HG02885 (cell line): ENCODE results near the gene ING2.
A peak's percentile ranks its signal among the peaks of the same experiment; 100 is the strongest.

ENCODE experiments used
- ATAC-seq: cut with Tn5 transposase; IDR thresholded peaks from one replicate; pipeline ENCODE4 v1.9.1; 2021; ENCODE audit warnings: mild to moderate bottlenecking; ENCODE audit not compliant: unreplicated experiment, poor library complexity

The ING2 gene

DNA sequence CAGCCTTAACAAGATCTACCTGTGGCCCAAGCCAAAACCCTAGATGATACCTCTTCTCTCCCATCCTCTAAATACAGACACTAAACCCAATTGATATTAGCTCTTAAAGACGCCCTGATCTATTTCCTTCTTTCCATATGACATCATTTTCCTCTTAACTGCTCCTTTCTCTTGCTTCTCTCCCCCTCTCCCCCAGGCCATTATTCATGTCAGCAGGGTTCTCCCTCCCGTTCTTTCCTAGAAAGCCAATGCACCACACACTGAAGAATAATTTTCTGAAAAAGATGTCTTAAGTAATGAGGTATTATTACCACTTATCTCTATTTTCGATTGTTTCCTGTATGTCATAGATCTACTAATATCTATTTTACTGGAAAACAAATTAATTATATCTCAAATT, 9.7 kb upstream of the ING2 start:
- no peak for ATAC-seq

DNA sequence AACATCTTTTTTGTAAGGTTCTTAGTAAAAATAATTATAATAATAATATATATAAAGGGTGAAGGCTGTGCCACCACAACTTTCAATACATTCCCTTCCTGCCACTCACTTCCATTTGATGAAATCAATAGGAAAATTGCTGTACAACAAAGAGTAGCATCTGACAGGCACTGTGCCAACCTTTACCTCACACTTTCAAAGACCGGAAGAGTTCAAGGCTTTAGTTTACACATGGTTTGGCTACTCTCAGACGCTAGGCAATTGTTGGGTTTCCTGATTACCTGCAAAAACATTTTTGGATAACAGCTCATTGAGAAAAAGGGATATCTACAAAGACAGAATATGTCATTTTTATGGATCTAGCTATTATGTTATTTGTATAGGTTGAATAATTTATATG, 5.5 kb upstream of the ING2 start:
- ATAC-seq, result no peak

DNA sequence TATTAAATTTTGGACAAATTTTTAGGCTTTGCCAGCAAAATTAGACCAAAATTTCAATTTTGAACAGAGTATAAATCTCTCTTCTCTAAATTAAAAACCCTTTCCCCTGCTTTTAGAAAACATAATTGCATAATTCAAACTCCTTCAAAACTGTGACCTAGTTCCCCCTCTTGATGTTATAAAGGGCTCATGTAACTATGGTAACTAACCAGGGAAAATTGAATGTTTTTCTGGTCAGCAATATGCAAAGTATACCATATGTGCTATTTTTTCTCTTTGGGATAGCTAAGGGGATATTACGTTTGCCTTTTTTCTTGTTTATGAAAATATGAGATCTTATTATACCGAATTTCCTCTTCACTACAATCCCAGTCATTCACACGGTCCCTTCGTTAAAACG, 5.1 kb upstream of the ING2 start:
- ATAC-seq, result no peak

DNA sequence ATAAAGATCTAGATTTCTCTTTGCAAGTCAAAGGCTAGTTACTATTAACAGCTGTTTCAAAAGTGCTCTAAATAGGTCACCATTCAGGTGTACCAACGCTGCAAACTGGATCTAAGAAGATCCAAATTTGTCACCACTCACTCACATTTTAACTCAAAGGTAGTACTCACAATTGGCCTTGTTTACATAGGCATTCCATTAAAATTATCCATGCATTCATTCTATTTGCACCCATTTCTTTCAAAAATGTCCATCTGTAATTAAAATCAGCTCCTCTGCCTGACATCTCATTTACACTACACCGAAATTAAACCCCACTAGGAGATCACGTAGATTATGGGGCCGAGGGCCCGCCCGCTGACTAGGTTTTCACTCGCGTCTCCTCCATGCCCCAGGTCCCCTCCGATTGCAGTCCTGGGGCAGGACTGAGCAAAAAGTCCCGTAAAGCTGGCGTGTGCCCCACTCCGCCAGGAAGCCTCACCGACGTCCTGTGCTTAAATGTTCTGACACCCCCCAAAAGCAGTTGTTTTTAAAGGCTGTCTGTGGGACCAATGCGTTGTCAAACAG, 1.3 kb upstream of the ING2 start:
- peak; percentile 1 for ATAC-seq

DNA sequence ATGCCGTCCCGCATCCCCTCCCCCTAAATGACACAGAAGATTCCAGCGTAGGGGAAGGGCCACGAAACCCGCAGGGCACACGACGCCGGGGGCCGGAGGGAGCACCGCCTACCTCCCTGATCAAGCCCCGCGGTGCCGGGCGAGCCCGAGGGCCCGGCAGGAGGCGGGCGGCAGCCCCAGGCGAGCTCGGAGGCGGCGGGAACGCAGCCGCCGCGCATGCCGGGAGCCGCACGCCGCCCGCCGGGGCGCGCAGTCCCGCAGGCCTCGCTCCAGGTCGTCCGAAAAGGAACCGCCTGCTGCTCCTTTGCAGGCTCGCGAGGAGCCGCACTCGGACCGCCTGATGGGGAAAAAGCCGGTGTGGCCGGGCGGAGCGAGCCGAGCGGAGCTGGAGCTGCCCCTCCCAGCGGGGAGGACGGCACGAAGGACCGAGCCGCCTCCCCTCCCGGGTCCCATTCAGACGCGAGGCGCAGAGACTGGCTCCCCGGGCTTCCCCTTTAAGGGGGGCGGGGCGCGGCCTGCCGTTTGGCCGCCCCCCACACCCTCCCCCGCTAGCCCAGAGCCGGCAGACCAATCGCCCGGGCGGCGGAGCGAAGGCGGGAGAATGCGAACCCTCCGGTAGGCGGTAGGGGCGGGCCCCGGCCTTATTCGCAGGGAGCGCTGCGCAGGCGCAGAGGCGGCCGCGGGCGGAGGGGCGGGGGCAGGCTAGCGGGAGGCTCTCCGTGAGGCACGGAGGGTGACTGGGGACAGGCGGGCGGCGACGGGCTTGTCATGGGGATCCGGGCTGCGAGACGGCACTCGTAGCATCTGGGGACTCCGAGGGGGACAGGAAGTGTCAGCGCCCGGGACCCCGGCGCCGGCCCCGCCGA, 561 bp upstream of the ING2 start:
- ATAC-seq, result peak; percentile 71

DNA sequence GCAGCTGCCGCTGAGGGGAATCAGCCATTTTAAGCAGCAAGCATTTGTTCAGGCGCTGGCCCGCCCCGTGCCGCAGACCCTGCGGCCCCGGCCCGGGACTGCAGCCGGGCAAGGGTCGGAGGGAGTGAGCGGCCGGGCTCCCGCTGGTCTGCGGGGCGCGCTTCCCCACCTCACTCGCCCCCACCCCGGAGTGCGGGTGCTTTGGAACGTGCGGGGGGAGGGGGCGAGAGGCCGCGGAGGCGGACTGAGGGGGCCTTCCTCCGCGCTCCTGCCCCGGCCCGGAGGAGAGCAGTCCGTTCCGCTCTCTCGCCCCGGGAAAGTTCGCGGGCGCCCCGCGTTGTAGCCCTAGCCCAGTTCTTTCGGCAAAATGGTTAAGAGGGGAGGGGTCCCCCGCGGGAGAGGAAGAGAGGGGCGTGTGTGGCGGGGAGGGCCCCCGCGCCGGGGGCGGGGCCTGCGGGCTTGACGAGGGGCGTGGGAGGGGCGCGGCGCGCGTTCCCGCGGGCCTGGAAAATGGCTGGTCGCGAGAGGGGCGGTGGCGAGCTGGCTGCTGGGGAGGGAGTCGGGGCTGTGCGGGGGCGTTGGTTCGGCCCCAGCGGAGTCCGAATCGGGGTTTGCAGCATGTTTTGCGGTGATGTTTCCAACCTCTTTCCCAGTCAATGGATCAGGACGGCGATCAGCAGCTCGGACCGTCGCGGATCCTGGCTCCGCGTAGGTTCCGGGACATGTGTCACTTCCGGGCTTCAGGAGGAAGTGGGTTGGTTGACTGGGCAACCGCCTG, 942 bp downstream of the ING2 start:
- ATAC-seq, result peak; percentile 47

DNA sequence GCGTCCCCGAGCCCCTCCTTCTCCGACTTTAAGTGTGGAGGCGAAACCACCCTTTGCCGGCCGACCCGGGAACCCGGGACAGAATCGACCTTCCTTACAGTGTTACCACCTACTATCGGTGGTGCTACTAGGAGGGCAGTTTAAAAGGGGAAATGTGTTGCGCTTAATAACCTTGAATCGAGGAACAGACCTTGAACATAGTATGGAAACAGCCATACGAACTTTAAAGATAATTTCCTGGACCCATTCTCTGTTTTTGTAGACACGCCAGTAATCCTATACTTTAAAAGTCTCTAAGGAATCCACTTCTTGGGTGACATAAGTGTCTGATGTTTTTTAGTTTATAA, 1.5 kb downstream of the ING2 start:
- ATAC-seq, result no peak

DNA sequence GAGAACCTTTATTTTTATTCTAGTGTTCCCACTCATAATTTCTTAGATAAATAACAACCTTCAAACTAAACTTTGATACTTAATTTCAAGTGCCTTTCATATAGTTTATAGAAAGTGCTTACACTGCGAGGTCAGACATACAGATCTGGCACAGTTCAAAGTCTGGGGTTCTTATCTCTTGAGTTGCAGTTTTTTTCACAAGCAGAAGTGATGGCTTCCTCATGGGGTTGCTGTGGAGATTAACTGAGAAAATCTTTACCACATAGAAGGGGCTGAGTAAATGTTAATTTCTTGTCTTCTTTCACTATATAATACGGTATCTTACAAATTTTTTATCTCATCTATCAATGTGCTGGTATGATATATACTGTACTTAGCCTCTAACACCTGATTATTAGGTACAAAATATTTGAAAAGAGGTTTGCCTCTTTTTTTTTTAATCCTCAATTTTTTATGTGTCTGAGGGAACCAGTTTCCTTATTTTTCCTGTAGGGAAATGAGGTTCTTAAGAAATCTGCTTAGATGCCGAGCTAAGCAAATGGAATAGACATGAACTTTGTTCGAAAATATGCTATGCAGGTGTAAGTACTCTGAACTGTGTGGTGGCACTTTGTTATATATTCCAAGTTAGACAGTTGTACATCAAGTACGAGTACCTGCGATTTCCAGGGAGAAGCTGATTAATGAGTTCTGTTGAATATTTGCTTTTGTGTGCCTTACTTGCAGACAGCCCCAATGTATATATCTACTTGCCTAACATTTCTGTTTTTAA, 3.3 kb downstream of the ING2 start:
- no peak for ATAC-seq

DNA sequence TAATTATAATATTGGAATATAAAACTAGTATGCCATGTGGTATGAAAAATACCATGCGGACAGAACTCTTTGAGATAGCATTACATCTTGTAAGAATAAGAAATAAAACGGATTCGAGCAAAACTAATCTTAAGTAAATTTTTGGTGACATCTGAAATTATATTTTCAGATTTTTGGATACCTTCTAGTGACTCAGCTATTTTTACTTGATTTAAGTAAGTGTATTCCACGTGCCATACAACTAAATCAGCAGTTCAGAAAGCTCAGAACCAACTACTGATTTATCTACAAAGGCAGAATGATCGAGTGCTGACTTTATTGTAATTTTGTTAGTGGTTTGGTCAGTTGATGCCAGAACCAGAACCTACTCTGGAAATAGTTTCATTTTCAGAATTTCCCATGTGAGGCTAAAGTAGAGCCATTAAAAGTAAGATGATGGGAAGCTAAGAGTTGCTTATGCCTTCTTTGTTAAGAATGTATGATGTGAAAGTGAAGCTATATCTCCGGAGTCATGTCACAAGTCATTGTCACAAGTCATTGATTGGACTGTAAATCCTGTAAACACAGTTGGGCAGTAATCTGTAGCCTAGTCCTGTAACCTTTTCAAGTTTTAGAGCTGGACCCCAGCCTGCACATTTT, 4.0 kb downstream of the ING2 start:
- no peak for ATAC-seq

DNA sequence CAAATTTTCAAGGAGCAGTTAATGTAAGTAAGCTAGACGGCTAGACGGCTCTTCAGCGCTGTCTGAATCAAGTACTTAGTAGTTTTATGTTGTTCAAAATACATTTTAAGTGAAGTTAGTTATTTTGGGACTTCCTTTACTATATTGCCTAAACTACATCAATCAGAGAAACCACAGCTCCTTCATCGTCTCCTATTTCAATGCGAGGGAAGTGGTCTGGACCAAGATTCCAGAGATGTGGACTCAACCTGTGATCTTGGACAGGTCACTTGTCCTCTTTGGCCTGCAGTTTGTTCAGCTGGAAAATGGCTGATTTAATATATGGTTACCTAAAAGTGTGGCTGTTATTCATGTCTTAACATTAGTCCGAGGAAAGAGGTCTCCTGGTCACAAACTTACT, 10.6 kb downstream of the ING2 start:
- no peak for ATAC-seq

DNA sequence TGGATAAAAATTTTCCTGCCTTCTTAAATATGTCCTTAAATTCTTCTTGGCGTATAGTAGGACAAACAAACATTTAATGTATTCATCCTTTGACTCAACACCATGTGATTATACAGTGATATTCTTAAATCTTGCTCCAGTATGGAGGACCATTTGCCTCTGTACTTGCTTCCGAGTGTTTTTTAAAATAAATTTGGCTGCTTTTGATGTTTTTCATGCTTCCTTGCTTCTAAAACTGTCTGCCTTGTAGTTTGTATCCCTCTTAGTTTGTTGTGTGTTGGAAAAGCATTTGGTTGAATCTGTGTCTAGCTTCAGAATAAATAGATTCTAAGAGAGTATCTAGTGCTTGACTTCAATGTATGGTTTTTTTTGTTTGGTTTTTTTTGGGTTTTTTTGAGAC, 12.3 kb downstream of the ING2 start:
- no peak for ATAC-seq

DNA sequence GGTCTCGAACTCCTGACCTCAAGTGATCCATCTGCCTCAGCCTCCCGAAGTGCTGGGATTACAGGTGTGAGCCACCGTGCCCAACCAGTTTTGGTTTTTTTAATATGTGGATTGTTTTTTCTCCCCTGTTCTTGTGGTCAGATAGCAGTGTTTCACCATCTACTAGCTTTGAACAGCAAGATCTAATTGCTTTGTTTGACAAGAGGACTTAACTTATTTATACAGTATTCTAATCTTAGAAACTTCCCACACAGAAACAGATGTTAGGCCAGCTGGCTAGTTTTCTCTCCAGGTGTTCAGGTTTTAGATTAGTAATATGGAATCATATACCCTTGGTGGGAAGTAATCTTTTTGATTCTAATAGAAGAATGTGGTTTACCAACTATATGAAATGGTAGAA, 12.9 kb downstream of the ING2 start:
- ATAC-seq, result no peak

DNA sequence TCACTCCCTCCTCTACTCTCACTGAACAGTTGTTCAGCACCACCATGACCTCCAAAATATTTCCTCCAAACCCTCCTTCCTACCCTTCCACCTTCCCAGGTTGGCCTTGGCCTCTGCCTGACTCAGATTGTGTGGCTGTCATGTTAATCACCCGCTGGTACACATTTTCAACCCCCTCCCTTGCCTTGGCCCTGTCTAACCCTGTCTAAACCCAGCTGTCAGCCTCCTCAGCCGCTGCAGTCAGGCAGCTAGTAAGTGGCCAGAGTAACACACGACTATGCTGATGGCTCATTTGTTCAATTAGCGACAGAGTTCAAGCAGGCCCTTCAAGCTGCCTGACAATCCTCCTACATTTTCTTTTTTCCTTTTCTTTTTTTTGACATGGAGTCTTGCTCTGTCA, 18.0 kb downstream of the ING2 start:
- ATAC-seq, result no peak

DNA sequence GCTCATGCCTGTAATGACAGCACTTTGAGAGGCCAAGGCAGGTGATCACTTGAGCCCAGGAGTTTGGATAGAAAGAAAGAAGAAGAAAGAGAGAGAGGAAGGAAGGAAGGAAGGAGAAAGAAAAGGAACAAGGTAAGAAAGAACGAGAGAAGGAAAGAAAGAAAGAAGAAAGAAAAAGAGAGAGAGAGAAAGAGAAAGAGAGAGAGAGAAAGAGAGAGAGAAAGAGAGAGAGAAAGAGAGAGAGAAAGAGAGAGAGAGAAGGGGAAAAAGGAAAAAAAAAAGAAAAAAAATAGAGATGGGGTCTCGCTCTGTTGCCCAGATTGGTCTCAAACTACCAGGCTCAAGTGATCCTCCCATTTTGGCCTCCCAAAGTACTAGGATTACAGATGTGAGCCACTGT, 22.5 kb downstream of the ING2 start:
- no peak for ATAC-seq

DNA sequence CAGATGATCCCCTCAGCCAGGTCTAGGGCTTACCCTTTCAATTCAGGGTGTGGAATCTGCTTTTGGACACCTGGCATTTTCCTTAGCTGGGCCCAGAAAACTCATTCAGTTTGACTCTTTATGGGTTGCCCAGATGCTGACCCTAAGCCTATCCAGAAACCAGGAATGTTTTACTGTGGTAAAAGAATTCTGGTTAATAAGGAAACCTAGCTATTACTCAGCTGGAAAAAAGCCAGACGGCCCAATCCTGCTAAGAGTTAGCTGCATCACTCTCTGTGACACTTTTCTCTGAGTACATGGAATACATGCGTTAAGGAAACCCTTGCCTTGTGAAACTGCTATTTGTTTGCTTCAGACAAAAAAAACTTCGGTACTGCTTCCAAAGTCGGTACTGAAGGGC, 28.0 kb downstream of the ING2 start:
- ATAC-seq, result no peak

DNA sequence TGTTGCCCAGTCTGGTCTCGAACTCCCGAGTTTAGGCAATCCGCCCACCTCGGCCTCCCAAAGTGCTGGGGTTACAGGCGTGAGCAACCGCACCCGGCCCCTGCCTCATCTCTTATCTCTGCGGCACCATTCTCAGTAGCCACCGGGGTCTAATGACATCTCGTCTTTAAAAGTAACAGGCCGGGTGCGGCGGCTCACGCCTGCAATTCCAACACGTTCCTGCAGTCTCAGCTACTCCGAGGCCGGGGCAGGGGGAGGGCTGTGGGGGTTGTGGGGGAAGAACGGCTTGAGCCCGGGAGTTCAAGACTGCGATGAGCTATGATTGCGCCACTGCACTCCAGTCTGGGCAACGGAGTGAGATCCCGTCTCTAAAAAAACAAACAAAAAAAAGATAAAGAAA, 28.8 kb downstream of the ING2 start:
- ATAC-seq, result no peak

DNA sequence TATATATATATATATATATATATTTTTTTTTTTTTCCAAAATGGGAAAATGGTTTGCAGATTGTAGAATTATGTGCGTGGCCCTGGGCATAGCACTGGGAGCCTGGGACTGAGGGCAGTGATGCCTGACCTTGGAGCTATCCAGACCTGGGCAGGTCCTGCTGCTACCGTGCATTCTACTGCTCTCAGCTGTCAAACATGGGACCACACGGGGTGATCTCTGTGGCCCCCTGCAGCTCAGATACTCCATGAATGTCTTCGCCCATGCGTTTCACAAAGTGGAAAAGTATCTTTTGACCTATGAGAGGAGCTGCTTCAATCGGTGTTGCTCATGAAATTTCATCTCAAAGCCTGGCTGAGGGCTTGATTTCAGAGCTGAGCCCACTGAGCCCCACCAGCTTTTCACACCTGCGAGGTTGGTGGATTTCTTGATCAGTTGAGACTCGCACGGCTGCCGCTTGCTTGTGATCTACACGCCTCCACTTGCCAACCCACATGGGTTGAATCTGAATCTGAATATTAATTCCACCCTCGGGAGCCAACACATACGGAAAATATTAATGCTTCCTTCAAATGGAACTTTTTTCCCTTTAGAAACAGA, 35.7 kb downstream of the ING2 start:
- ATAC-seq, result no peak

DNA sequence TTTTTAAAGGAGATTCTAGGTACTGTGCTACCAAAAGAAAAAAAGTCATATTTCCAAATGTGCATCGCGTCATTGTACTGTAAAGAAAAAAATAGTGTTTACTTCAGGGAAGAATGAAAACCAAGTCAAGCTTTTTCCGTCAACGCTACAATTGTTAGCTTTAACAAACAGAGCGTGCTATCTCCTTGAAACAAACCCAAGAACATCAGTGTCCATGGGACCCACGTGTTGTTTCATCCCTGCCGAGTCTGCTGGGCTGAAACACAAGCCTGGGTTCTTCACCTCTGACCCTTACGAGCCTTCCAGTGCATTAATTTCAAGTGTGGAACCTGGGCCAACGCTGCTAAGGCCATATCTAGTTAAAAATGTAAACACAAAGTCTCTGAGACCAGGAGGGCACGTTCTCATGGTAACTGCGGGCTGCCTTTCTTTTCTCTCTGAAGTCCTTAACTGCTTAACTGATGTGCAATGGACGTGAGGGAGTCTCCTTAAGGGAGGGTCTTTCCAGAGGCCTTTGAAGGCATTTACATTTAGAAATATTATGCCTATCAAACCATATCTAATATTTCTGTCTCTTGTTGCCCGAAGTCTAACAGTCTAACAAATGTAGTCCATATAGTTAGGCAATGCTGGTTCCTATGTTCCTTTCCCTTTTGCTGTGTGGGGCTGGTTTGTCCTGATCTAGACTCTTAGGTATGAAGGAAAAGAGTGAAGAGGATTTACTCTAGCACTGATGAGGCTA, 36.3 kb downstream of the ING2 start:
- ATAC-seq, result no peak

DNA sequence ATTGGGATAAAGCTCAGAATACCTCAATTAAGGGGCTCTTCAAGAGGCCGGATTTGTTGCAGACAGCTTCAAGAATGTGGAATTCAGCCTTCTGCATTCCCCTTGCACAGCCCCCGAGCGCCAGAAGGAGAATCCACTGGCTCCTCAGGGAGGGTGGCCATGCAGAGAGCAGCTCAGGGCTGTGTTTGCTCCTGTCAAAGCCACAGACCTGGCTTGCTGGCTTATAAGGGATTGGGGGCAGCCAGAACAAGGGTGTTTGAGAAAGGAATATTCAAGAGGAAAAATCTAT, 36.8 kb downstream of the ING2 start:
- ATAC-seq, result no peak

DNA sequence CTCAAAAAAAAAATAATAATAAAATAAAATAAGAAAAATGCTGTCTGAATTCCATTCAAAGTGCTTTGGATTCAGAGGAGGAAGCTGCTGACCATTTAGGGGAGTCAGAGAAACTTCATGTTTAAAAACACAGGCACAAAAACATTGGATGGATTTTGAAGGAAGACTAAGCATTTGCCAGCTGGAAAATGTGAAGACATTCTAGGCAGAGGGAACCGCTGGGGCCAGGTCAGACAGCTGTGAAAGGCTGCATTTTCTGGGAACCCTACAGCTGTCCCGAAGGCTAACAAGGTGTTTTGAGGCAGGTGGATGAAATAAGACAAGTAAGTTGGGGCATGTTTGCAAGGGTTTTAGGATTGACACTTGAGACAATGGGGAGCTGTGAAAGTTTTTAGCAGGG, 38.6 kb downstream of the ING2 start:
- no peak for ATAC-seq
